GM21423 (cell line): ENCODE measurements around the gene KCNK6.

Experiments
- ATAC-seq: cut with Tn5 transposase; IDR thresholded peaks from one replicate; pipeline ENCODE4 v1.9.1; 2021; ENCODE audit warnings: mild to moderate bottlenecking, moderate library complexity; ENCODE audit not compliant: unreplicated experiment

Gene KCNK6

DNA sequence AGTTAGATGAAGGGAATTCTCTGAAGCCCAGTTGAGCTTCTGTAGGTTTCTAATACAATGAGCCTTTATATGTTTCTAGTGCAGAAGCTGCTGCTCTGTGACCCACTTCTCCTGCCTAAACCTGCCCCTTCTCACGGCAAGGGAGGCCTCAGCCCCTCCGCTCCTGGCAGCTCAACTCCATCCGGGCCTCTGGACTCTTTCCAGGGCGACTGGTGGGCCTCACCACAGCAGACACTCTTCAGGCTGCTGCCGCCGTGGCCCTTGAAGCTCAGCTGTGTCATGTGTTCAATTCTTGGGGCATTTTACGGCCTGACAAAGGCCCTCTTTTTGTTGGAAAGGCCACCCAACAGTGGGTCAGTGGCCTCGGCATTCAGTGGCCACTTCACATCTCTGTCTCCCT lies 25.6 kb upstream of the KCNK6 start:
- no peak for ATAC-seq

DNA sequence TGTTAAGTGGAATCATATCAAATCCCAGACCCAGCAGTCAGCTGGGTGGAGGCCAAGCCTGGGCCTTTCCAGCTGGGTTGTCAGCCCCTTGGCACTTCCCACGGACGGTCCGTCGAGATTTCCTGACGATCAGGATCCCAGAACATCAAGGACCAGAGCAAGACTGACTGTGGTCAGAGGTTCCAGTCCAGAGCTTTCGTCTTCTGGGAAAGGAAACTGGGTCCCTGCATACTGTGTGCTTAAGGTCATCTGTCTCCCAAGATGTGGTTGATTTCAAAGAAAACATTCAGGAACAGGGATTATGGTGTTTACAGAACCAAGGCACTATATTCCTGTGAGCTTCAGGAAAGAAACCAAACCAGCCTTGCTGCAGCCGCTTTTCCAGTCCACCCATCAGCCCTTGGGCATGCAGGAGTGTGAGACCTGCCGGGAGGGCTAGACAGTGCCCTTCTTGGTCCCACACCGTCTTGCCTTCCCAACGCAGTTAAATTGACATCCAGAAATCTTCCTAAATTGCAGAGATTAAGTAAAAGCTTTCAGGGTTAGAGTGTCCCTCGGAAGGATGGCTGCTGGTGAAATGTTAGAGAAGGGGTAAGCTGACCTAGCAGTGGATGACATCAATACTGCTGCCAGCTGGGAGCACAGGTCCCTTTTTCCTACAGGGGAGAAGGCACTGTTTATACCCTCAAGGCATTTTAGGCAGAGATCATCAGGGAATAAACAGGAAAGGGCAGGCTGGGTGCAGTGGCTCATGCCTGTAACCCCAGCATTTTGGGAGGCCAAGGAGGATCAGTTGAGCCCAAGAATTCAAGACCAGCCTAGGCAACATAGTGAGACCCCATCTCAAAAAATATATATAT lies 20.6 kb upstream of the KCNK6 start:
- no peak for ATAC-seq

DNA sequence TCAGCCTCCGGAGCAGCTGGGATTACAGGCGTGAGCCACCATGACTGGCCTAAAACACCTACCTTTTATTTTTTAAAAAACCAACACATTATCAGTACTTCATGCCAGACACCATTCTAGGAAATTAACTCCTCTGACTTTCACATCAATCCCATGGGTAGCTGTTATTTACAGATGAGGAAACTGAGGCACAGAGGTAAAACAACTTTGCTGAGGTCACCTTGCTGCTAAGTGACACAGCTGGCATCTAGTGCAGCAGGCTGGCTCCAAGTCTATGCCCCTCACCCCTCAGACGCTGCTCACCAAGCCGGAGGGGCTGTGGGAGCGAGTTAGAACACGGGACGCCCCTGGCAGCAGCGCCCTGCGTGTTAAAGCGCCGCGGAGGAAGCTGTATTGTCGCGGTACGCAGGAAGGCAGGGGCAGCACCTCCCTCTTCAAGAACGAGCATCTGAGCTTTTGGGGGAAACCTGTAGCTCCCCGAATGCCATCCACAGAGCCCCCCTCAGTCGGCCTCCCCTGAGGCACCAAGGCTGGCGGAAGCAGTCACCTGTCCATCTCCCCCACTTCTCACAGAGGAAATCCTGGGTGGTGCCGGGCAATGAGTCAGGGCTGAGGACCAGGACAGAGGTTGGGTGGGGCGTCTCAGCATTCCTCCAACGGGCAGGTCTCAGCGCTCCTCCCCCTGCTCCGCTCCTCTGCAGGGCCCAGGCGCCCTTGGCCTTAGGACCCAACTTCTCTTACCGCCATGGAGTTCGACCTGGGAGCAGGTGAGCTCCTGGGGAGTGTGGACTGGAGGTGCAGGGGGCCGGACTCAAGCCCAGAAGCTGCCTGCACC lies 15.9 kb upstream of the KCNK6 start, which contains the start of gene C19orf33:
Gene C19orf33 (plus strand): TSS at position 735 of the 835 bp plus-strand sequence. CDS start 11 bp downstream, at position 746.
- ATAC-seq, result no peak

DNA sequence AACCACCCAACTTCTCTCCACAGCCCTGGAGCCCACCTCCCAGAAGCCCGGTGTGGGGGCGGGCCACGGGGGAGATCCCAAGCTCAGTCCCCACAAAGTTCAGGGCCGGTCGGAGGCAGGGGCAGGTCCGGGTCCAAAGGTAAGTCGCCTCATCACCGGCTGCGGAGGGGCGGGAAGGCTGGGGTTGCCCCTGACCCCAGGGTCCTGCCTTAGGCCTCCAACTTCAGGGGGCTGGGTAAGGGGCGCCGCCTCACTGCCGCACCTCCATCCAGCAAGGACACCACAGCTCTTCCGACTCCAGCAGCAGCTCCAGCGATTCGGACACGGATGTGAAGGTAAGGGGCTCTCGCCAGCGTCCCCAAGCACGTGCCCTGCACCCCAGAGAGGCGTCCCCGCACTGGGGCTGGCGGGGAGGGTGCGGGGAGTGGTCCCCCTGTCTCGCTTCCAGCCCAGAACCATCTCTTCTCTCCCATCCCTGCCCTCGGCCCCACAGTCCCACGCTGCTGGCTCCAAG lies 15.2 kb upstream of the KCNK6 start:
- ATAC-seq, result no peak

GRCh38 chr19:38304866-38305429 lies 14.7 kb upstream of the KCNK6 start:
- no peak for ATAC-seq

- no peak for ATAC-seq
These were observed 13.4 kb upstream of the KCNK6 start for GRCh38 chr19:38306236-38306635.

DNA sequence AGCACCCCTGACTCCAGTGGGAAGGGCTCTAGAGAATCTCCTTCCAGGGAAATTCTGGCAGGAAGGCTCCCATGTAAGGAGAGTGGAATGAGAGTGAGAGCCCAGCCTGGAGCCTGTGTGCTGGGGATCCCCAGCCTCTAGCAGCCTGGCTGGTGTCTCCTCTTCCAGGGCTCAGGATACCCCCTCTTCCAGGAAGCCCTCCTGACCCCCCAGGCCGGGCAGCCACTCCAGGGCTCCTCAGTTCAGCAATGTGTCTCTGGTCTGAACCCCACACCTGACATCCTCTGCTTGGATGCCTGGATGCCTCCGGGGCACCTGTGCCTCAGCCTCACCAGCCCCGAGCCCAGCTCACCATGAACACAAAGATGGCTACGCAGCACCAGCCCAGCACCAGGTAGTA lies 12.6 kb upstream of the KCNK6 start:
- ATAC-seq, result no peak

DNA sequence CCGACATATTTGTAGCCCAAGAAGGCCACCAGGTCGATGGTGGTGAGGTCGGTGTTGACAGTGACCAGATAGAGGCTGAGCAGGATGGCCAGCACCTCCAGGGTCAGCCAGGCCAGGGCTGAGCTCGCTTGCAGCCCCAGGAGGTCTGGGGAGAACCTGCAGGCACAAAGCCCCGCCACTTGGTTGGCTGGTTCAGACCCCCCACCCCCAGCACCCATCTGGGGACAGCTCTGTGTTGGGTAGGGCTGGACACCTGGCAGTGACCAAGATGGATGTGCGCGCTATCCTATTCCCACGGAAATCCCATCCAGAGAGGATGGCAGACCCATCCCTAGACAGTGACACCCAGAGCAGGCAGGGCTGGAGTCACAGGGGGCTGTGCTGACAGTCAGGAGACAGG lies 12.0 kb upstream of the KCNK6 start:
- no peak for ATAC-seq

DNA sequence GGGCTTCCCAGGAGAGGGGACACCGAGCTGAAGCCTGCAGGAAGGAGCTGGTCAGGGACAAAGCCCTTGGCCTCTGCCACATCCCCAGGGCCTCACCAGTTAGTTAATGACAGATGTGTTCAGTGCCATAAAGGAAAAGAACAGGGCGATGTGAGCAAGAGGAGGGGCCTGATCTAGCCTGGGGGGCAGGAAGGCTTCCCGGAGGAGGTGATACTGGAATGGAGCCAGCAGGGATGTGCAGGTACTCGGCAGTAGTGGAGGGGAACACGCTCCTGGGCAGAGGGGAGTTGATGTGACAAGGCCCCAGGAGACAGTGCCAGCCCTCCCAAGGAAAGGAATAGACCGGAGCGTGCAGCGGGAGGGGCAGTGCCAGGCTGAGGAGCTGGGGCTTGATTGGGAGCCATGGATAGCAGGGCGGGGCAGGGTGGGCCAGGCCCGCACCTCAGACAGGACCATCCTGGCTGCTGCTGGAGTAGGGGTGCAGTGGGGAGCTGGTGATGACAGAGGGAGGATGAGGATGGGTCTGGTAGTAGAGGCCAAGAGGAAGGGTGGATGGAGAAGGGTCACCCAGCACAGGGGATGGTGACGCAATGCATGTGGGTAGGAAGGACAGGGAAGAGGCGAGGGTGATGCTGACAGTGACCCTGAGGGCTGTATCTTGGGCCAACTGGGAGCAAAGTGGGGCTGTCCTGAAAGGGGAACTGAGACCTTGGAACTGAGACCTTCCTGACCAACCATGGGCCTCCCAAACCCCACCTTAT lies 11.5 kb upstream of the KCNK6 start:
- ATAC-seq, result no peak

- ATAC-seq, result no peak
These were observed 10.6 kb upstream of the KCNK6 start for GRCh38 chr19:38308926-38309614.

GRCh38 chr19:38309615-38310278 lies 9.9 kb upstream of the KCNK6 start:
- ATAC-seq, result no peak

DNA sequence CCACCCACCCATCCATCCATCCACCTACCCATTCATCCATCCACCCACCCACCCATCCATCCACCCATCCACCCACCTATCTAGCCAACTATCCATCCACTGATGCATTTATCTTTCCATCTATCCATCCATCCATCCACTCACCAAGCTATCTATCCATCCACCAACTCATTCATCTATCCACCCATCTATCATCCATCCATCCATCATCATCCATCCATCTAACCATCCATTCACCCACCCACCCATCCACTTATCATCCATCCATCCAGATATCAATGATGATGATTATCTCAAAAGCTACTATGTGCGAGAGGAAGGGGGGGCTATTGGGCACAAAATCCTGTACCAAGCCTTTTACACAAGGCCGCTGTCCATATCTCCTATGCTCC lies 9.4 kb upstream of the KCNK6 start:
- ATAC-seq, result no peak

DNA sequence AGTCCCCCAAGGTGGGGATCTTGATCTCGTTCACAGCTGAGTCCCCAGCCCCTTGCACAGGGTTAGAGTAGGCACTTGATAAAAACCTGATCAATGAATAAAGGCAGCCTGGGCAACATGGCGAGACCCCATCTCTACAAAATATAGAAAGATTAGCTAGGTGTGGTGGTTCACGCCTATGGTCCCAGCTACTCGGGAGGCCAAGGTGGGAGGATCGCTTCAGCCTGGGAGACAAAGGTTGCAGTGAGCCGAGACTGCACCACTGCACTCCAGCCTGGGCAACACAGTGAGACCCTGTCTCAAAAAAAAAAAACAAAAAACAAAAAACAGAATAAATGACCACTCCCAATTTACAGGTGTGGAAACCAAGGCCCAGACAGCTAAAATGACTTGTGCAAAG lies 8.7 kb upstream of the KCNK6 start:
- no peak for ATAC-seq

DNA sequence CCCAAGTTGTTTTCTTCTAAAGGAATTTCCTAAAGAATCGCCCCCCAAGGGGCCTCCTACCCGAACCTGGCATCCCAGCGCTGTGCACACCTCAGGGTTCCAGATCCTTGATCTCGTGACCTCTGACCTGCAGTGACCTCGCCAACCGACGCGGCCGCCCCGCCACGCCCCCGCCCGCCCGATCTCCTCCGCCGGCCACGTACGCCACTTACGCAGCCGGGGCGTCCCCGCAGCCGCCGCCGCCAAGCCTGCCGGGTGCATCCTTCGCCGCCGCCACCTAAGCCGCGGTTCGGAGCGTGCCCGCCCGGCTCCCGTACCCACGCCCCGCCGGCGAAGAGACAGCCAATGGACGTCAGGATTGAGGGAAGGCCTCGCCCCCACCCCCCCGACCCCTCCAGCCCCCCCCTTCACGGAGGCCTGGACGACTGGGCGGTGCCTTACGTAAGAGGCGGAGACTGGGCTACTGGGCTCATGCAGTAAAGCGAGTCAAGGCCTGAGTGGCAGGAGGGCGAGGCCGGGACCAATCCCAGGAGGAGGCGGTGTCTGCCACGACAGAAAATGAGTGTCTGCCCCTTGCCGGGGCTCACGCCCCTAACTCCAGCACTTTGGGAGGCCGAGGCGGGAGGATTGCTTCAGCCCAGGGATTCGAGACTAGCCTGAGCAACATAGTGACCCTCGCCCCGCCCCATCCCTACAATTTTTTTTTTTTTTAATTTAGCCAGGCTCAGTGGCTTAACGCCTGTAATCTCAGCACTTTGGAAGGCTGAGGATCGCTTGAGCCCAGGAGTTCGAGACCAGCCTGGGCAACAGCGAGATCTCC lies 3.8 kb upstream of the KCNK6 start, which contains the start of gene YIF1B:
Gene YIF1B (minus strand): TSS at position 291 of the 820 bp plus-strand sequence. CDS start 30 bp downstream, at position 261.
- ATAC-seq, result peak; percentile 81

GRCh38 chr19:38316477-38317067 lies 3.1 kb upstream of the KCNK6 start:
- peak; percentile 5 for ATAC-seq

DNA sequence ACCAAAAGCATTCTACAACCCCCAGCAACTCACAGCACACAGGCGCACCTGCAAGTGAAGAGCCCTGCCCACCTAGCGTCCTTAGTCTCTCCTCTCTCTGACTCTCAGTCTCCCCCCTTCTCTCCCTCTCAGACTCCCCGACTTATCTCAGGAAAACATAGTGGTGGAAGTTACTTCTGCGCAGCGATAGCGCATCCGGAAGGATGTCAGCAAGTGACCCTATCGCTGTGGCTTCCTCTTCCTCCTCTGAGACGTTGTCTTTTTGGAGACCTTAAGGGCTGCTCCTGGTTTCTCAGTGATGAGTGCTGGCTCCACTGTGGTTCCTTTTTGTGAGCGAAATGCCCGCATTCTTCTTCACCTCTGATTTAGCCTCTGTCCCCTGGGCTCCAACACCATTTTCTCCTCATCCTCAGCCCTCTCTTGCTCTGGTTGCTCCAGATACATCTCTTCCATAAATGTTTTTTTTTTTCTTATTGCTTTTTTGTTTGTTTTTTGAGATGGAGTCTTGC lies 2.5 kb upstream of the KCNK6 start:
- ATAC-seq, result no peak

GRCh38 chr19:38318660-38319059 lies 985 bp upstream of the KCNK6 start:
- ATAC-seq, result no peak

DNA sequence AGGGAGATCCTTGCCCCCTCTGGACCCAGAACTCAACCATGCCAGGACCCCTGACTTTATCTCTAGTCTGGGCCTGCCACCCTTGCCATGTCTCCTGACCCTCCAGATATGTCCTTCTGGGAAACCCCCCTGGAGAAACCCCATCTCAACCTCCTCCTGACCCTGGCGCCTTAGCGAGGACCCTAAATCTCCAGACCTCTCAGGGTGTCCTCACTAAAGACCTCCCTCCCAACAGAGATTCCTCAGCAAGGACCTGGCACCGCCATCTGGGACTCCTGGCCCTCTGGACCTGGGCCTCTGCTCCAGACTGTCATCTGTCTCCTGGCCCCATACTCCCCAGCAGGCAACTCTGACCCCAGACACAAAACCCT lies 1.3 kb downstream of the KCNK6 start:
- ATAC-seq, result no peak
